SW480 (cell line): ENCODE measurements around the gene ANKLE1.
"Not testable (repeated sequence)": the region's sequence is repeated elsewhere in the genome, so short reads cannot be mapped to it uniquely, and the experiment has no call there.

ENCODE experiments used
- DNase-seq: peaks from one replicate; pipeline ENCODE4 v3.0.0-alpha.2; 2016; ENCODE audit warnings: low spot score

The ANKLE1 gene

DNA sequence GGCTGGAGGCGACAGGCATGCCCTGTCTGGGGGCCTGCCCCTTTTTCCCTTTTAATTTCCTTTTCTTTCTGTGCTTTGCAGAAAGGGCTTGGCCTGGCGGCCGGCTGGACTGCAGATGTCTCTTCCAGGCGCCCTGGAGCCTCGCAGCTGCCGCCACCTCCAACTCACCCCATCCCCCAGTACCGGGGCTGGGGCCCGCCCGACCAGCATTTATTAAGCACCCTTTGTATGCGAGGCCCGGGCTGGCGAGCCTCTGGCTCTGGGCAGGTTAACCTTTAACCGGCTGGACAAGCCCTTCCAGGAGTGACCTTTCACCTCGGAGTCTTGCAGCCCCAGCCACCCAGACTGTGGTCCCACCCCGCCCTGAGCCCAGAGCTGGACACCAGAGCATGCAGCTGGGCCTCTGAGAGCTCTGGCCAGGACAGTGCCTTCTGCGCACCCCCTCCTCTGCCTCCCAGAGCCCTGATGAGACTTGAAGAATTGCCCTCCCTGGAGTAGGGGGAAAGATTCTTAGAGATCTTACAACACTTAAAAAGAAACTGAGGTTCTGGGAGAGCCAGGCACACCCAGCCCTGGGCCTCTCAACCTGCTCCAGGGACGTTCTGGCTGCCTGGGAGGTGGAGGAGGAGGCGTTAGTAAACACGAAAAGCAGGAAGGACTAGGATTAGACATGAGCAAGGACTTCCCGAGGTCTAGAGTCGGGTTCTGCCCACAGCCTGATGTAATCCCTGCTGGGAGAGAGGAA is 34.8 kb upstream of the ANKLE1 start:
- no peak for DNase-seq

GRCh38 chr19:17248011-17248776 is 33.5 kb upstream of the ANKLE1 start:
- DNase-seq = peak; percentile 43

- no peak for DNase-seq
These were observed 31.7 kb upstream of the ANKLE1 start for GRCh38 chr19:17249887-17250548.

DNA sequence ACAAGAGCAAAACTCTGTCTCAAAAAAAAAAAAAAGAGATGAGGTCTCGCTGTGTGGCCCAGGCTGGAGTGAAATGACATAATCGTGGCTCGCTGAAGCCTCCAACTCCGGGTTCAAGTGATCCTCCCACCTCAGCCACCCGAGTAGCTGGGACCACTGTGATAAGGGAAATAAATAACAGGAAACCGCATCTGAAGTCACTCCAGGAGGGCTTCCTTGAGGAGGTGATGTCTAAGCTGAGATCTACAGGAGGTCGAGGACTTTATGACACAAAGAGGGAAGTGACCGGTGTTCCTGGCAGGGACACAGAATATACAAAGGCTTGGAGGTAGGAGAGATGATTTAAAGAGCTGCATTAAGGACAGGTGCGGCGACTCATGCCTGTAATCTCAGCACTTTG is 27.1 kb upstream of the ANKLE1 start:
- no peak for DNase-seq

DNA sequence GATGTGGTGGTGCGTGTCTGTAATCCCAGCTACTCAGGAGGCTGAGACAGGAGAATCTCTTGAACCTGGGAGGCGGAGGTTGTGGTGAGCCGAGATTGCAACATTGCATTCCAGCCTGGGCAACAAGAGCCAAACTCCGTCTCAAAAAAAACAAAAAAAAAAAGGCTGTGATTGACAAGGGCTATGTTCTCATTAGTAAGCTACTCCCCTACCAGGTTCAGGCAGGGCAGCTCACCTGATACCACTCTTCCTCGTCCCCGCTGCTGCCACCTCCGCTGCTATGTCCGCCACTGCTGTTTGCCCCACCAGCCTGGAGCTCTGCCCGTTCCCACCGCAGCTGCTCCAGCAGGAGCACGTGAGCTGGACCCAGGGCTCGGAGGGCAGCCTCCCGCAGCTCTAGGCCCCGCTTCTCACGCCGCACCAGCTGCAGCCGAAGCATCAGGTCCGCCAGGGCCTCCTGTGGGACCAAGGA is 26.5 kb upstream of the ANKLE1 start:
- peak; percentile 48 for DNase-seq

GRCh38 chr19:17256130-17256529 is 25.6 kb upstream of the ANKLE1 start:
- no peak for DNase-seq

DNA sequence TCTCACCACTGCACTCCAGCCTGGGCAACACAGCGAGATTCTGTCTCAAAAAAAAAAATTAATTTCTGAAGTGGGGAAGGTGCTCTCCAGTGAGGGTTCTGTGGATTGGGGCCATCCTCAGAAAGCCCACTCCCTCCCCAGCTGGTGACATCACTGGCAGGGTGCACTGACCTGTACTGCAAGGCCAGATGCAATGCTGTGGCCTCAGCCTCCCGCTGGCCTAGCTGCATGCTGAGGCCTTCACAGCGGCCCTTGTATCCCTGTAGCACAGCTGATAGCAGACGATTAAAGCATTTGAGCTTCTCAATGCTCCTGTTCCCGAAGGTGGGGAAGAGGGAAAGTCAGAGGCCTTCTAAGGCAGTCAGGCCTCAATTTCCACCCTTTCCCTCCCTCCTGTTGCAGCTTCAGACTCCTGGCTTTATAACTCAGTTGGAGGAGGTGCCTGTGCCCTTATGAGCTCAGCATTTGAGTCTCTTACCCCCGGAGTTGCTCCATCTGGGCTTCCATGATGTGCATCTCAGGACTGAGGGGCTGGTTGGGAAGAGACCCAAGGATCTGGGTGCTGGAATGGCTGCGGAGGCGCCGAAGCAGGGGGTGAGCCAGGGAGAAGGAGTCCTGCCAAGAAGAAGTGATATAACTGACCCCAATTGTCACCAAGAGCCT is 22.5 kb upstream of the ANKLE1 start:
- no peak for DNase-seq

DNA sequence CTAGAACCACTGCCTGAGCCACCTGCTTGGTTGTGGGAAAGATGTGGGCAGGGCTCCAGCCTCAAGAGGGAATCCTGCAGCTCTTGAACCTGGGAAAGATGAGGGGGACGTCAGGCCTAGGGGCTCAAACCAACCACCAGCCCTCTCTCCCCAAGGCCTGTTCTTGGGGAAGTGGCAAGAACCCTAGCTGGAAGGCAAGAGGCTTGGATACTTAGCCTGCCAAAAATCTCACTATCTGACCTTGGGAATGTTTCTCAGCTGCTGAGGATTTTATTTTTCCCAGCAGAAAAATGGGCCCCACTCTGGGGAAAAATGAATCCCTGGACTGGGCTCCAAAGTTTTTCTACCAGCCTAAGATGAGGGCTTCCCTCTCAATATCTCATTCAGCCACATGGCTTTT is 21.8 kb upstream of the ANKLE1 start:
- no peak for DNase-seq

GRCh38 chr19:17260842-17261325 is 20.8 kb upstream of the ANKLE1 start:
- peak; percentile 84 for DNase-seq

- no peak for DNase-seq
These were observed 19.1 kb upstream of the ANKLE1 start for GRCh38 chr19:17262557-17262956.

GRCh38 chr19:17263712-17264640 is 17.7 kb upstream of the ANKLE1 start:
- no peak for DNase-seq

DNA sequence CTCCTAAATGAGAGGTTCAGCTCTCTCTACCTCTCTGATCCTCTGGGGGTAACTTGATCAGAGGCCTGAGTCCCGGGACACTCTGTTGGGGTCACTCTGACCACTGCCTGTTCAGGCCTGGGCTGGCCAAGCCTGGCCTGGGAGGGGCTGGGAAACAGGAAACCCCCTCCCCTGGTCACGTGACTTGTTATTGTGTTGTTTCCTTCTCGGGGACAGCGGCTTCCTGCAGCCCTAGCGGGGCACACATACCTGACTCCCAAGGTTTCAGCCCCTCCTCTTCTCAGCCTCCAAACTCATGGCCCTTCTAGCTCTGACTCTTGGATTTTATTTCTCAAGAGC is 17.1 kb upstream of the ANKLE1 start, which contains the start of gene USHBP1:
Gene USHBP1, minus strand, starts transcription at position 105 of the 339 bp plus-strand sequence. CDS start 446 bp downstream, outside the sequence.
- no peak for DNase-seq

- no peak for DNase-seq
These were observed 15.7 kb upstream of the ANKLE1 start for GRCh38 chr19:17266026-17266425.

DNA sequence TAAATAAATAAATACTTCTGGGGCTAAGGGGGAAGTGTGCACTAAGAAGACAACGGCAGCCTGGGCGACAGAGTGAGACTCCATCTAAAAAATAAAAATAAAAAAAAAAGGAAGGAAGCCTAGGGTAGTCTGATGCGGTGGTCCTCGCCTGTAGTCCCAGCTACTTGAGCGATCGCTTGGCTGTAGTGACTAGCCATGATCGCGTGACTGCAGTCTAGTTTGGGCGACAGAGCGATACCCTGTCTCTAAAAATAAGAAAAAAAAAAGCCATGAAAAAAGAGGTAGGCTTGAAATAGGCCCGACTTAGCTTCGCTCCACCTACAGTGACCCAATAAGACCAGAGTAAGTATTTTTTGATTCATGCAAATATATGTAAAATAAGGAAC is 15.1 kb upstream of the ANKLE1 start:
- no peak for DNase-seq

DNA sequence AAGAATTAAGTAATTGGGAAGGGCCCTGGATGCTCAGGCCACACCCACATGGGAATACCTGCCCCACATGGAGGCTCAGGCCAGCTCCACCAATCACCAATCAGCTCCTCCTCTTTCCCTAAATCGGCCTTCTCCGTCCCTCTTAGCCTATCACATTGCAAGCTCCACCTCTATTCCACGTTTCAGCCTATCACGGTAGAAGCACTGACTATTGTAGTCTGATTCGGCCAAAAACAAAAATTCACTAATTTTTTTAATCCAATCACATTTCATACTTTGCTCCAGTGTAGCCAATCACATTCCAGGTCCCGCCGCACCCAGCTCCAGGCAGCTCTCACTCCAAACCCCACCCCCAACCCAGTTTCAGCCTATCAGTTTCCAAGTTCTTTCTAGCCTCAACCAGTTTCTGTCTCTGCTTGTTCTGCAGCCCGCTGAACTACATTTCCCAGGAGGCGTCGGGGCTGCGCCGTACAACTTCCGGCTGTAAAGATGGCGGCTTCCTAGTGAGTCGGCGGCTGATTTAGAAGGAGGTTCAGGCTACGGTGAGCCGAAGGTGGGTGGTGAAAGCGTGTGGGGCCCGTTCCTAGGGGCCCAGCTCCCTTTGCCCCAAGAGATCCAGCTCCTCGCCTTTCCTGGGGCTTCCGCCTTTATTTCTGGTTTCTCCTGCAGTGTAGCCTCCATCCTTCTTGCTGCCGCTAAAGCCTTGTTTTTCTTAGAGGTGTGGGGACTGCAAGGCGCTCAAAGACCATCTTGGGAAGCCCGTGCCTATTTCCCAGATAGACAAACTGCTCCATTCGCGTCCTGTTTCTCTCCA is 14.5 kb upstream of the ANKLE1 start, which contains the start of gene BABAM1:
Gene BABAM1, plus strand, starts transcription at position 469 of the 814 bp plus-strand sequence. CDS start 1,364 bp downstream, outside the sequence.
- DNase-seq = peak; percentile 99

- no peak for DNase-seq
These were observed 12.9 kb upstream of the ANKLE1 start for GRCh38 chr19:17268754-17269153.

GRCh38 chr19:17274892-17275291 is 6.8 kb upstream of the ANKLE1 start:
- not testable (repeated sequence) for DNase-seq

- no peak for DNase-seq
These were observed 6.1 kb upstream of the ANKLE1 start for GRCh38 chr19:17275441-17276175.

DNA sequence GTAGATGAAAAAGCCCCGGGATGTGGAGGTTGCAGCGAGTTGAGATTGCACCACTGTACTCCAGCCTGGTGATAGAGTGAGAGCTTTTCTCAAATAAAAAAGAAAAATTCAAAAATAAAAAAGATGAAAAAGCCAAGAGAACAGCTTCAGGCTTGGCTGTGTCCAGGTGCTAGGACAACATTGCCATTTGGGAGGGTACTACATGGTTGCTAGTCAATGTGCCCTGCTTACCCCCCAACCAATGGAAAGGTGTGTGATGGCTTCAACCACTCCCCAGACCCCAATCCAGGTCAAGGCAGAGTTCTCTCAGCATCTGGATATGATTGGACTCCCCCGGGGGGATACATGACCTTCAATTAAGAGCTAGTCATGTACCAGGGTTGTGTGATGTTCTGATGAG is 2.3 kb upstream of the ANKLE1 start:
- no peak for DNase-seq
